B cell (primary cell): Measurements from ENCODE around the gene KCNK4. TPM values are rescaled to one million over a fixed set of nuclear protein-coding genes. Genes with fewer than 3 reads are reported as not detected.

Source experiments
- ATAC-seq: fragments of 200-7000 bp; cut with Tn5 transposase; one replicate; pipeline ENCODE4 v1.10.0; 2021; ENCODE audit warnings: low read depth, mild to moderate bottlenecking, moderate number of reproducible peaks, moderate library complexity
- CTCF ChIA-PET: fragments of 350-600 bp; sonication (Branson Sonifier 250); formaldehyde crosslinking; loops from one replicate; lab custom pipeline; 2021; ENCODE audit warnings: antibody characterized with exemption, inconsistent platforms; lab: Charles Lee
- POLR2A ChIA-PET: fragments of 350-600 bp; sonication (Branson Sonifier 250); formaldehyde crosslinking; loops from one replicate; lab custom pipeline; 2021; ENCODE audit warnings: antibody characterized with exemption; lab: Charles Lee
- DNase-seq: peaks from one replicate; pipeline ENCODE4 v3.0.0; 2013
- H2AFZ ChIP-seq: 2 replicates; pipeline ENCODE4 v1.6.1; 2012; ENCODE audit warnings: mild to moderate bottlenecking, low read depth, low read length; ENCODE audit not compliant: insufficient read depth, poor library complexity, severe bottlenecking
- H3K27ac ChIP-seq, 2 donors: 1 replicate in 1 of 2; 2 replicates in 1 of 2; pipeline ENCODE4 v1.5.1; 2012 to 2013; ENCODE audit warnings: low read length in 2 of 2, mild to moderate bottlenecking in 2 of 2, moderate library complexity in 1 of 2
- H3K27me3 ChIP-seq, 4 experiments: fragments of 200-600 bp in 1 of 4; sonication (generic) in 1 of 4; replicated peaks in 1 of 4; 1 replicate in 2 of 4; 2 replicates in 2 of 4; pipeline versions ENCODE4 v1.6.1 to v1.7.0; 2013 to 2016; ENCODE audit warnings: low read length in 3 of 4, mild to moderate bottlenecking in 2 of 4, mixed read lengths in 1 of 4, moderate library complexity in 1 of 4; ENCODE audit not compliant: insufficient read depth in 4 of 4, control insufficient read depth in 3 of 4; ENCODE audit errors: control extremely low read depth in 1 of 4
- H3K36me3 ChIP-seq, 2 experiments: replicated peaks in 1 of 2; 1 replicate in 1 of 2; 2 replicates in 1 of 2; pipeline versions ENCODE4 v1.6.1 to v1.7.1; 2013; ENCODE audit warnings: low read length in 1 of 2; ENCODE audit not compliant: insufficient read depth in 2 of 2, control insufficient read depth in 1 of 2; ENCODE audit errors: control extremely low read depth in 1 of 2, extremely low read depth in 1 of 2
- H3K4me1 ChIP-seq, 2 donors: fragments of 200-600 bp in 1 of 2; sonication (generic) in 1 of 2; 1 replicate in 1 of 2; 2 replicates in 1 of 2; pipeline versions ENCODE4 v1.5.1 to v1.6.1; 2013 to 2017; ENCODE audit warnings: low read length in 2 of 2; ENCODE audit not compliant: control insufficient read depth in 2 of 2, insufficient read depth in 2 of 2
- H3K4me2 ChIP-seq: replicated peaks from 2 replicates; pipeline ENCODE3; 2012; ENCODE audit warnings: mild to moderate bottlenecking, low read depth, low read length; ENCODE audit not compliant: poor library complexity, severe bottlenecking
- H3K4me3 ChIP-seq, 5 experiments: fragments of 200-600 bp in 1 of 5; sonication (generic) in 1 of 5; 1 replicate in 3 of 5; 2 replicates in 2 of 5; pipeline versions ENCODE4 v1.5.1 to v1.7.0; 2011 to 2016; ENCODE audit warnings: low read length in 4 of 5, mild to moderate bottlenecking in 4 of 5, low read depth in 2 of 5, control low read depth in 1 of 5, moderate library complexity in 1 of 5; ENCODE audit not compliant: insufficient read depth in 1 of 5; ENCODE audit errors: control extremely low read depth in 1 of 5, extremely low read depth in 1 of 5
- H3K79me2 ChIP-seq: fragments of 200-600 bp; sonication (generic); one replicate; pipeline ENCODE4 v1.6.0; 2016; ENCODE audit warnings: low read length; ENCODE audit not compliant: control insufficient read depth, insufficient read depth
- H3K9ac ChIP-seq: fragments of 200-600 bp; sonication (generic); 2 replicates; pipeline ENCODE4 v1.6.1; 2017; ENCODE audit warnings: mild to moderate bottlenecking, low read length, moderate library complexity
- H3K9me3 ChIP-seq, 3 donors: one replicate each; pipeline versions ENCODE4 v1.6.1 to v1.7.1; 2013; ENCODE audit warnings: low read length in 2 of 3; ENCODE audit not compliant: control insufficient read depth in 2 of 3, insufficient read depth in 1 of 3; ENCODE audit errors: control extremely low read depth in 1 of 3
- H4K20me1 ChIP-seq: 2 replicates; pipeline ENCODE4 v1.6.0; 2012; ENCODE audit warnings: mild to moderate bottlenecking, low read length; ENCODE audit not compliant: insufficient read depth, control insufficient read depth, poor library complexity, severe bottlenecking
- H3K27ac Mint-ChIP-seq: one replicate; pipeline ENCODE4 v1.8.0; 2021; ENCODE audit warnings: mixed read lengths
- H3K27me3 Mint-ChIP-seq: one replicate; pipeline ENCODE4 v1.8.0; 2021; ENCODE audit warnings: mixed read lengths
- H3K4me1 Mint-ChIP-seq: one replicate; pipeline ENCODE4 v1.8.0; 2021; ENCODE audit warnings: mixed read lengths
- H3K4me3 Mint-ChIP-seq: one replicate; pipeline ENCODE4 v1.8.0; 2021; ENCODE audit warnings: mixed read lengths
- H3K9me3 Mint-ChIP-seq: one replicate; pipeline ENCODE4 v1.8.0; 2022; ENCODE audit warnings: mixed read lengths; ENCODE audit not compliant: insufficient read depth
- EZH2 ChIP-seq: IDR thresholded peaks from 2 replicates; pipeline ENCODE4 v1.6.1; 2012; ENCODE audit warnings: borderline replicate concordance, low read depth, mild to moderate bottlenecking, moderate library complexity, low read length; ENCODE audit not compliant: insufficient read depth, poor library complexity, severe bottlenecking
- WGBS: methylation state at CpG from one replicate; pipeline ENCODE4 v1.1.5; 2013; ENCODE audit warnings: missing lambda C conversion rate; ENCODE audit not compliant: insufficient coverage; 5-methylcytosine and 5-hydroxymethylcytosine counted together
- intact Hi-C: fragments of 100-400 bp; cut with micrococcal nuclease; formaldehyde crosslinking; loops from one replicate; pipeline ENCODE4 v1.10.0; 2022
- polyA plus RNA-seq: library from polyadenylated mRNA; depleted of rRNA; stranded (reverse); fragments of >200 nt; gene quantifications from 2 replicates; pipeline ENCODE4 v1.2.3, GENCODE V29; 2012
- total RNA-seq, 2 donors: library from RNA; stranded (reverse); fragments of 120-200 nt in 1 of 2; gene quantifications; 1 replicate in 1 of 2; 2 replicates in 1 of 2; pipeline versions ENCODE4 v1.2.3 to v1.2.4, GENCODE V29; 2013 to 2022
- TF ChIP-seq, protein P1 (sequence below): fragments of 200-600 bp; IDR thresholded peaks from one replicate; pipeline ENCODE4 v1.8.0; 2022; ENCODE audit warnings: antibody characterized with exemption, mild to moderate bottlenecking

Gene KCNK4
- total and polyA plus RNA-seq, 2 donors (not counting 1 experiment from before 2014, with no cell fraction given), result 0.32 TPM; not detected in 1

DNA sequence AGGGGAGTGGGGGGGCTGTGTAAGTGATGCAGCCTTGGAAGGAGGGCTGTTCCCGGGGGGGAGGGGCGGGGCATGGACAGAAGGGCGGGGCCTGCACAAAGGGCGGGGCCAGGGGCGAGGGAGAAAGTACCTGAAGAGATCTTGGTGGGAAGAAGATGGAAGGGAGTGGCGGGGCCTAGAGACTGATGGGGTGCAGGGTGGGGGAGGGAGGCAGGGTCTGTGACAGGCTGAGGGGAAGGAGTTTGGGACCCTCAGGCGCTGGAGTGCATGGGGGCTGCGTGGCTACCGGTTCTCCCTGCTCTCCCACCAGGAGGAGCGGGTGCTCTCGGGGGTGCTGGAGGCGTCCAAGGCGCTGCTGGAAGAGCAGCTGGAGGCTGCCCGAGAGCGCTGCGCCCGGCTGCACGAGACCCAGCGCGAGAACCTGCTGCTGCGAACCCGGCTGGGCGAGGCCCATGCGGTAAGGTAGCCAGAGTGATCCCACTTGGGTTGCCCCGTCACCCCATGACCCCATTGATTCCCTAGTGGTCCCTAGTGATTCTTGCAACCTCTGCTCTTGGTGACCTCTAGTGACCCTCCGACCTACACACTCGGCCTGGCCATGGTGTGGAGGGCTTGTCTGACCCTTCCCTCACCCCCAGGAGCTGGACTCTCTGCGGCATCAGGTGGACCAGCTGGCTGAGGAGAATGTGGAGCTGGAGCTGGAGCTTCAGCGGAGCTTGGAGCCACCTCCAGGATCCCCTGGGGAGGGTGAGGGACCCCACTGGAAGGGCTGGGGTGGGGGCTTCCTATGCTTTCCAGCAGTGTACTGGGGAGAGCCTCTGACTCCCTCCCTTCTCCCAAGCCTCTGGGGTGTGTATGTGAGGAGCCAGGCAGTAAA, 52.0 kb downstream of the KCNK4 start:
- Mint-ChIP-seq H3K27me3 (no peaks in the 10 kb centered on the region), H3K4me3 (peak overlapping the region; percentile 68), H3K4me1 (peaks cover 44% of the 10 kb centered on the region), H3K27ac (no peak overlapping the region), H3K9me3 (no peaks in the 10 kb centered on the region)
- Histone ChIP-seq H3K27me3 (no peaks in the 10 kb centered on the region), H3K4me1 (peaks cover 30 to 36% of the 10 kb centered on the region in 2 donors), H3K4me2 (peak overlapping the region; percentile 98), H3K9me3 (no peaks in the 10 kb centered on the region), H2AFZ (no peak overlapping the region), H4K20me1 (peaks cover 51% of the 10 kb centered on the region), H3K4me3 (no peak overlapping the region), H3K27ac (no peak overlapping the region), H3K79me2 (peaks cover 29% of the 10 kb centered on the region), H3K36me3 (peaks cover 4 to 39% of the 10 kb centered on the region in 2 experiments), H3K9ac (no peak overlapping the region)
- ATAC-seq, result no peak
- POLR2A ChIA-PET, result interaction anchor here (1.1 to 3.4 kb wide), 2 partner anchors 26 to 72 kb away, joined by 3 to 50 read pairs; partner anchors contain the start of genes PRDX5 and TRMT112
- CTCF ChIA-PET, result interaction anchor here (1.1 to 5.5 kb wide), 8 partner anchors 11 to 106 kb away, joined by 3 to 63 read pairs (median 6); partner anchors contain the start of genes PRDX5, RPS6KA4 and TRMT112
- intact Hi-C loops, result no loop called here
- WGBS, result 95% methylated on average over 23 of the region's 29 CpGs
- DNase-seq, result no peak
- TF ChIP-seq EZH2, result no peak
- TF ChIP-seq, protein P1, sequence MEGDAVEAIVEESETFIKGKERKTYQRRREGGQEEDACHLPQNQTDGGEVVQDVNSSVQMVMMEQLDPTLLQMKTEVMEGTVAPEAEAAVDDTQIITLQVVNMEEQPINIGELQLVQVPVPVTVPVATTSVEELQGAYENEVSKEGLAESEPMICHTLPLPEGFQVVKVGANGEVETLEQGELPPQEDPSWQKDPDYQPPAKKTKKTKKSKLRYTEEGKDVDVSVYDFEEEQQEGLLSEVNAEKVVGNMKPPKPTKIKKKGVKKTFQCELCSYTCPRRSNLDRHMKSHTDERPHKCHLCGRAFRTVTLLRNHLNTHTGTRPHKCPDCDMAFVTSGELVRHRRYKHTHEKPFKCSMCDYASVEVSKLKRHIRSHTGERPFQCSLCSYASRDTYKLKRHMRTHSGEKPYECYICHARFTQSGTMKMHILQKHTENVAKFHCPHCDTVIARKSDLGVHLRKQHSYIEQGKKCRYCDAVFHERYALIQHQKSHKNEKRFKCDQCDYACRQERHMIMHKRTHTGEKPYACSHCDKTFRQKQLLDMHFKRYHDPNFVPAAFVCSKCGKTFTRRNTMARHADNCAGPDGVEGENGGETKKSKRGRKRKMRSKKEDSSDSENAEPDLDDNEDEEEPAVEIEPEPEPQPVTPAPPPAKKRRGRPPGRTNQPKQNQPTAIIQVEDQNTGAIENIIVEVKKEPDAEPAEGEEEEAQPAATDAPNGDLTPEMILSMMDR, result no peak
